HepG2 (cell line): ENCODE measurements around the gene PLOD2.

ENCODE experiments used
- ARNT ChIP-seq: fragments of 450-650 bp; IDR thresholded peaks from 2 replicates; pipeline ENCODE4 v1.6.1; 2017
- HMGA1 ChIP-seq: sonication (generic); formaldehyde crosslinking; conservative IDR thresholded peaks from 2 replicates; pipeline ENCODE4 v1.4.0; 2020; ENCODE audit warnings: missing genetic modification reagents
- JUN ChIP-seq: sonication (generic); formaldehyde crosslinking; IDR thresholded peaks from 2 replicates; pipeline ENCODE4 v1.4.0; 2020; ENCODE audit warnings: mild to moderate bottlenecking, missing genetic modification reagents
- ZNF589 ChIP-seq: sonication (generic); formaldehyde crosslinking; conservative IDR thresholded peaks from 2 replicates; pipeline ENCODE4 v1.8.0; 2022; ENCODE audit warnings: mild to moderate bottlenecking, moderate library complexity, missing genetic modification reagents
- TF ChIP-seq, protein P1 (sequence below): IDR thresholded peaks from 2 replicates; pipeline ENCODE4 v1.6.1; 2016; ENCODE audit warnings: missing compliant biosample characterization, missing genetic modification reagents, borderline replicate concordance
- TF ChIP-seq, protein P2 (sequence below): IDR thresholded peaks from 2 replicates; pipeline ENCODE4 v1.6.1; 2012; ENCODE audit warnings: low read length, improper control_type of control experiment
- TF ChIP-seq, protein P3 (sequence below): sonication (generic); formaldehyde crosslinking; IDR thresholded peaks from 2 replicates; pipeline ENCODE4 v1.9.0; 2022; ENCODE audit warnings: missing genetic modification reagents, mild to moderate bottlenecking, borderline replicate concordance
- TF ChIP-seq, protein P4 (sequence below): sonication (generic); formaldehyde crosslinking; IDR thresholded peaks from 2 replicates; pipeline ENCODE4 v1.5.0; 2020; ENCODE audit warnings: mild to moderate bottlenecking, missing genetic modification reagents, moderate library complexity

DNA sequence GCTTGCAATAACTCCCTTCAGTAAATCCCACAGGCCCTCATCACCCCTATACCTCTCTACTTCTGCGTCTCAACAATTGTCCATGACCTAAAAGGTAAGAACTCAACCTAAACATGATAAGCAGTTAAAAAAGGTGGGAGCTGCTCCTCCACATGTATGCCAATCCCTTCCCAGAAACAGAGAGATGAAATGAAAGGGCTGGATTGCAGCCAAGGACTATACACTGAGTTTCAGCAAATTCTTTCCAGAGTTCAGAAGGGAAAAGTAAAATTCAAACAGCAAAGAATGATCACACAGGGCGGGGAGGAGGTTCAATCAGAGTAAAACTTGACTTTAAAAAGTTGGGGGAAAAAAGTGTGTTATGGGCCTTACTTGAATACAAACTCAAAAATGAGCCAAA lies 27.5 kb downstream of the PLOD2 start:
- TF ChIP-seq, protein P1, sequence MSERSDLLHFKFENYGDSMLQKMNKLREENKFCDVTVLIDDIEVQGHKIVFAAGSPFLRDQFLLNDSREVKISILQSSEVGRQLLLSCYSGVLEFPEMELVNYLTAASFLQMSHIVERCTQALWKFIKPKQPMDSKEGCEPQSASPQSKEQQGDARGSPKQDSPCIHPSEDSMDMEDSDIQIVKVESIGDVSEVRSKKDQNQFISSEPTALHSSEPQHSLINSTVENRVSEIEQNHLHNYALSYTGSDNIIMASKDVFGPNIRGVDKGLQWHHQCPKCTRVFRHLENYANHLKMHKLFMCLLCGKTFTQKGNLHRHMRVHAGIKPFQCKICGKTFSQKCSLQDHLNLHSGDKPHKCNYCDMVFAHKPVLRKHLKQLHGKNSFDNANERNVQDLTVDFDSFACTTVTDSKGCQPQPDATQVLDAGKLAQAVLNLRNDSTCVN (CRISPR knock-in tag): no peak
- TF ChIP-seq, protein P2, sequence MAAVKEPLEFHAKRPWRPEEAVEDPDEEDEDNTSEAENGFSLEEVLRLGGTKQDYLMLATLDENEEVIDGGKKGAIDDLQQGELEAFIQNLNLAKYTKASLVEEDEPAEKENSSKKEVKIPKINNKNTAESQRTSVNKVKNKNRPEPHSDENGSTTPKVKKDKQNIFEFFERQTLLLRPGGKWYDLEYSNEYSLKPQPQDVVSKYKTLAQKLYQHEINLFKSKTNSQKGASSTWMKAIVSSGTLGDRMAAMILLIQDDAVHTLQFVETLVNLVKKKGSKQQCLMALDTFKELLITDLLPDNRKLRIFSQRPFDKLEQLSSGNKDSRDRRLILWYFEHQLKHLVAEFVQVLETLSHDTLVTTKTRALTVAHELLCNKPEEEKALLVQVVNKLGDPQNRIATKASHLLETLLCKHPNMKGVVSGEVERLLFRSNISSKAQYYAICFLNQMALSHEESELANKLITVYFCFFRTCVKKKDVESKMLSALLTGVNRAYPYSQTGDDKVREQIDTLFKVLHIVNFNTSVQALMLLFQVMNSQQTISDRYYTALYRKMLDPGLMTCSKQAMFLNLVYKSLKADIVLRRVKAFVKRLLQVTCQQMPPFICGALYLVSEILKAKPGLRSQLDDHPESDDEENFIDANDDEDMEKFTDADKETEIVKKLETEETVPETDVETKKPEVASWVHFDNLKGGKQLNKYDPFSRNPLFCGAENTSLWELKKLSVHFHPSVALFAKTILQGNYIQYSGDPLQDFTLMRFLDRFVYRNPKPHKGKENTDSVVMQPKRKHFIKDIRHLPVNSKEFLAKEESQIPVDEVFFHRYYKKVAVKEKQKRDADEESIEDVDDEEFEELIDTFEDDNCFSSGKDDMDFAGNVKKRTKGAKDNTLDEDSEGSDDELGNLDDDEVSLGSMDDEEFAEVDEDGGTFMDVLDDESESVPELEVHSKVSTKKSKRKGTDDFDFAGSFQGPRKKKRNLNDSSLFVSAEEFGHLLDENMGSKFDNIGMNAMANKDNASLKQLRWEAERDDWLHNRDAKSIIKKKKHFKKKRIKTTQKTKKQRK: no peak
- TF ChIP-seq, protein P3, sequence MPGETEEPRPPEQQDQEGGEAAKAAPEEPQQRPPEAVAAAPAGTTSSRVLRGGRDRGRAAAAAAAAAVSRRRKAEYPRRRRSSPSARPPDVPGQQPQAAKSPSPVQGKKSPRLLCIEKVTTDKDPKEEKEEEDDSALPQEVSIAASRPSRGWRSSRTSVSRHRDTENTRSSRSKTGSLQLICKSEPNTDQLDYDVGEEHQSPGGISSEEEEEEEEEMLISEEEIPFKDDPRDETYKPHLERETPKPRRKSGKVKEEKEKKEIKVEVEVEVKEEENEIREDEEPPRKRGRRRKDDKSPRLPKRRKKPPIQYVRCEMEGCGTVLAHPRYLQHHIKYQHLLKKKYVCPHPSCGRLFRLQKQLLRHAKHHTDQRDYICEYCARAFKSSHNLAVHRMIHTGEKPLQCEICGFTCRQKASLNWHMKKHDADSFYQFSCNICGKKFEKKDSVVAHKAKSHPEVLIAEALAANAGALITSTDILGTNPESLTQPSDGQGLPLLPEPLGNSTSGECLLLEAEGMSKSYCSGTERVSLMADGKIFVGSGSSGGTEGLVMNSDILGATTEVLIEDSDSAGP (CRISPR knock-in tag): no peak
- TF ChIP-seq ARNT (no peak), HMGA1 (no peak), ZNF589 (CRISPR knock-in tag) (no peak), JUN (CRISPR knock-in tag) (no peak)
- TF ChIP-seq, protein P4, sequence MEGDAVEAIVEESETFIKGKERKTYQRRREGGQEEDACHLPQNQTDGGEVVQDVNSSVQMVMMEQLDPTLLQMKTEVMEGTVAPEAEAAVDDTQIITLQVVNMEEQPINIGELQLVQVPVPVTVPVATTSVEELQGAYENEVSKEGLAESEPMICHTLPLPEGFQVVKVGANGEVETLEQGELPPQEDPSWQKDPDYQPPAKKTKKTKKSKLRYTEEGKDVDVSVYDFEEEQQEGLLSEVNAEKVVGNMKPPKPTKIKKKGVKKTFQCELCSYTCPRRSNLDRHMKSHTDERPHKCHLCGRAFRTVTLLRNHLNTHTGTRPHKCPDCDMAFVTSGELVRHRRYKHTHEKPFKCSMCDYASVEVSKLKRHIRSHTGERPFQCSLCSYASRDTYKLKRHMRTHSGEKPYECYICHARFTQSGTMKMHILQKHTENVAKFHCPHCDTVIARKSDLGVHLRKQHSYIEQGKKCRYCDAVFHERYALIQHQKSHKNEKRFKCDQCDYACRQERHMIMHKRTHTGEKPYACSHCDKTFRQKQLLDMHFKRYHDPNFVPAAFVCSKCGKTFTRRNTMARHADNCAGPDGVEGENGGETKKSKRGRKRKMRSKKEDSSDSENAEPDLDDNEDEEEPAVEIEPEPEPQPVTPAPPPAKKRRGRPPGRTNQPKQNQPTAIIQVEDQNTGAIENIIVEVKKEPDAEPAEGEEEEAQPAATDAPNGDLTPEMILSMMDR (CRISPR knock-in tag): no peak
